GM15510 (cell line): Measurements from ENCODE around the gene PIK3CD.
A peak's percentile ranks its signal among the peaks of the same experiment; 100 is the strongest.

Experiments used
- POLR2A ChIP-seq: IDR thresholded peaks from 3 replicates; pipeline ENCODE4 v1.6.1; 2011; ENCODE audit warnings: borderline replicate concordance; ENCODE audit not compliant: insufficient read length; ENCODE audit errors: extremely low read depth

PIK3CD gene

DNA sequence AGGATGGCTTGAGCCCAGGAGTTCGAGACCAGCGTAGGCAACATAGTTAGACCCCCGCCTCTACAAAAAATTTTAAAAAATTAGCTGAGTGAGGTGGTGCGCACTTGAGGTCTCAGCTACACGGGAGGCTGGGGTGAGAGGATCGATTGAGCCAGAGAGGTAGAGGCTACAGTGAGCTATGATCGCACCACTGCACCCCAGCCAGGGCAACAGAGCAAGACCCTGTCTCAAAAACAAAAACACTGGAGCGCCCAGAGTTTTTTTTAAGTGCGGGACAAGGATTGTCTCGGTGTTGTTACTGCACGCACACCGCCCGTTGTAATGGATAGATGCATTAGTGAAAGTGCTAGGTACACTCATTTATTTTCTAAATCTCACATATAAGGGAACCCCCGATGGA lies 37.1 kb downstream of the PIK3CD start:
- TF ChIP-seq POLR2A, result no peak

DNA sequence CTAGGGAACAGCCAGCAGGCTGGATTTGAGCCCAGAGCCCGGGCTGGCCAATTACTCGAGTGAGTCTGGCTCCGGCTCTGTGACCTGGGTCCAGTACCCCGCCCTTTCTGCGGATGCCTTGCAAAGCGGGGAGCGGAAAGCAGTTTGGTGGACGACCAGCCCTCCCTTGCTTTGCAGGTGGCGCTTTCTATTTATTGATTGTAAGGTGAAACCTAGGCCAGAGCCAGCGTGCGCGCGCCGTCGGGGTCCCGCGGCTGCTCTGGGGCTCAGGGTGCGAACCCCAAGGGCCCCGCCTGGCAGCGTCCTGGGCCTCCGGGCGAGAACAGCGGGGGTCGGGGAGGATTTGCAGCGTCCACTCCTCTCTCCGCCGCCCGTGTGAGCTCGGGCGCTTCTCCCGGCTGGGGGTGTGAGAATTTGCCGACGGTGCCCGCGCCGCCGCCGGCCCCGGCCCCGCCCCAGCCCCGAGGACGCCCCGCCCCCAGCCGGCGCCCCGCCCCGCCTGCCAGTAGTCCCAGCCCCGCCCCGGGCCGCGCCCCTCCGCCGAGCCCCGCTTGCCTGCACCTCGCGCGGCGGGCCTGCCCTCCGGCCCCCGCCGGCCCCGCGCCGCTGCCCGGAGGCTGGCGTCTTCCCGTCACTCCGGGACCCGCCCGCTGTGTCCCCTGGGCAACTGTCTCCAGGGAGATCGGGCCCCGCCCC lies 37.6 kb downstream of the PIK3CD start:
- TF ChIP-seq POLR2A, result peak; percentile 23

DNA sequence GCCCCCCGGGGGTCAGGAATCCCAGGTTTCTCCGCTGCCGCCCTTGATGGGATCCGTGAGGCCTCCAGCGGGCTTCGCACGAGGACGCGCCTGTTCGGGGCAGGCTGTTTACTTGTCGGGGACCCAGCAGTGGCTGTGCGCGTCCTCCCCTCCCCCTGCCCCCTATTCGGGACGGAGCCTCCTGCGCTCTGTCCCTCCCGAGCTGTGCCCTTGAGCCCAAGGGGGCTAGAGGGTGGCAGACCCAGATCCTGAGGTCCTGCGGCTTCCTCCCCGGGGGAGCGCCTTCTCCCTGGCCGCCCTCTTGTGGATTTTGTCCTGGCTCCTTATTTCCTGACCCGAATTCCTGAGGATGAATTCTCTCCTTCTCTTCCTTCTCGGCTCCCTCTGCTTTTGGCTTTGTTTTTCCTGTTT lies 38.4 kb downstream of the PIK3CD start:
- no peak for TF ChIP-seq POLR2A

DNA sequence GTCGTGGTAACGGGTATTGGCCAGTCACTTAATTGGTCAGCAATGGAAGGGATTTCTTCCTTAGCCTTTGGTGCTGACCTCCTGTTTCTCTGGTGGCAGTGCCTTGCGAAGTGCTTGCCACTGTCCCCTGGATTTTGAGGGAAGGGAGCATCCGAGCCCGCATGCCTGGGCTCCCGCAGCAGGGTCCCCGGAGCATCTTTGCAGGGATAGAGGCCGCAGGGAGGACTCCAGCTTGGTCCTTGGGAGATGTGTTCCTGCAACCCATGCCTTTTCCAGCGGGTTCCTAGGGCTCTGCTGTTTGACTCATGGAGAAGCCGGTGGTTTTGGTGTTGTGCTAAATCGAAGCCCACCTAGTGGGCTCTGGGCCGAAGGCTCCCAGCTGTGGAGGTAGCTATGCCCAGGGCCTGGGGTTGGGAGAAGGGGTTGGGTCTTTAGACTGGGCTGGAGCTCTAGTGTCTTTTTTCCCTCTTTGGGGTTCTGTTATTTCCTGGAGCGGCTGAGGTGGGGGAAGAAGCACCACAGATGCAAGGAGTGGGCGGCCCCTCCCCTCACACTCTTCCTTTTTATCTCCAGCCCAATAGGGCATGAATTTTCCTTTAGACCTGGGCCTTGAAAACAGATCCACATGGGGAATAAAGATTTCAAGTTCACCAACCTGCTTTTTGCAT lies 39.0 kb downstream of the PIK3CD start:
- no peak for TF ChIP-seq POLR2A

DNA sequence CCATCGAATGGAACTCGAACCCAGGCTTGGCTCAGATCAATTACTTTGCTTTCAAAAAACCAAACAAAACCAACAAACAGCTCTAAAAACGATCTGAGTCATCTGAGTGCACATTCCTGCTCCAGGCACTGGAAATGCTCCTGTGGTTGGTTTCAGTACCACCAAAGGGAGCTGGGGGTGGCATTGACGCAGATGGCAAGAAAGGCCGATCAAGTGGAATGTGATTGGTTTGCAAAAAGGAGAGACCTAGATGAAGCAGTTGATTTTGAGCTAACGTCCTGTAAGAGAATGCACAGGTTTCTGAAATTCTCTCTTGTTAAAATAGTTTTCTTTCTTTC lies 39.5 kb downstream of the PIK3CD start:
- no peak for TF ChIP-seq POLR2A

DNA sequence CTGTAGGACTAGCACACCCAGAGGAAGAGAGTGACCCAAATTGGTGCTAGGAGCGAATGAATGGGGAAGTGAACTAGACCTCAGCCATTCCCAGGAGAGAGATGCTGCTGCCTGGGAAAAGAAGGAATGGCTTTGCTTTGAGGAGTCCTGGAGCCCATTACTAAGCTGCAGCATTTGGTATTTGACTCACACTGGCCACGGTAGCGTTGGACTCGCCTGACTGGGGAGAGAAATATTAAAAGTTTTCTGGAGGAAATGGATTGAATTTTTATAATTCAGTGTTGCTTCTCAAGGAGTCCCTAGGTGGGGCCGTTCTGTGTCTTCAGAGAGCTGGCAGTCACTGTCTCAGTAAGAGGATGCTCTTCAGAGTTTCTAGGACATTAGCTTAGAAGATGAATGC lies 40.2 kb downstream of the PIK3CD start:
- TF ChIP-seq POLR2A, result no peak

DNA sequence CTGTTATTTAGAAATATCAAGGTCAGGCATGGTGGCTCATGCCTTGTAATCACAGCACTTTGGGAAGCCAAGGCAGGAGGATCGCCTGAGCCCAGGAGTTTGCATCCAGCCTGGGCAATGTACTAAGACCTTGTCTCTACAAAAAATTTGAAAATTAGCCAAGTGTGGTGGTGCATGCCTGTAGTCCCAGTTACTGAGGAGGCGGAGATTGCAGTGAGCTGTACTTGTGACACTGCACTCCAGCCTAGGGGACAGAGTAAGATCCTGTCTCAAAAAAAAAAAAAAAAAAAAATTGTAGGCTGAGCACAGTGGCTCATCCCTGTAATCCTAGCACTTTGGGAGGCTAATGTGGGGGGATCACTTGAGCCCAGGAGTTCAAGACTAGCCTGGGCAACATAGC lies 45.3 kb downstream of the PIK3CD start:
- no peak for TF ChIP-seq POLR2A

DNA sequence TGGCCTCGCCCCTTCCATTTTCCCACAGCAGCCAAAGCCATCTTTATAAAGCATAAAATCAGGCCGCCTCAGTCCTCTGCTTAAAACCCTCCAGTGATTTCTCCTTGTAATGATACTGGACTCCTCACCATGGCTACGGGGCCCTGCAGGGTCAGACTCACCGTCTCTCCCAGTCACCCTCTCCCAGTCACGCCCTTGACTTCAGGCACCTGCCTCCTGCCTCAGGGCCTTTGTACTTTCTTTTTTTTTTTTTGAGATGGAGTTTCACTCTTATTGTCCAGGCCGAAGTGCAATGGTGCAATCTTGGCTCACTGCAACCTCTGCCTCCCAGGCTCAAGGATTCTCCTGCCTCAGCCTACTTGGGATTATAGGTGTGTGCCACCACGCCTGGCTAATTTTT lies 47.8 kb downstream of the PIK3CD start:
- TF ChIP-seq POLR2A, result no peak

DNA sequence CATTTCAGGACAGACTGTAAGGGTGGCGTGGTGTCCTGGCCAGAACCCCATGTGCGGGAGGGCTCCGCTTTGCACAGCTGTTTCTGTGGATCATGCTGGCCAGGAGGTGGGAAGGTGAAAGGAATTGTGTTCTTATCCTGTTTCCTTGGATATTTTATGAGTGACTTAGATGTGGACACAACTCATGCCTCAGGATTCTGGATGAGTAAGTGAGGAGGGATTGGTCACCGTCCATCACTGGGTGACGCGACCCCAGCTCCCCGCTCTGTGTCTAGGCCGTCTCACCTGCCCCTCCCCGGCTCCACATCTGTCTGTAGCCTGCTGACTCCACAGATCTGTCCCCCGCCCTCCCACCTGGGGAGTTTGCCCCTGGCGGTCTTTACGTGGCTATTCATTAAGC lies 48.8 kb downstream of the PIK3CD start:
- no peak for TF ChIP-seq POLR2A

DNA sequence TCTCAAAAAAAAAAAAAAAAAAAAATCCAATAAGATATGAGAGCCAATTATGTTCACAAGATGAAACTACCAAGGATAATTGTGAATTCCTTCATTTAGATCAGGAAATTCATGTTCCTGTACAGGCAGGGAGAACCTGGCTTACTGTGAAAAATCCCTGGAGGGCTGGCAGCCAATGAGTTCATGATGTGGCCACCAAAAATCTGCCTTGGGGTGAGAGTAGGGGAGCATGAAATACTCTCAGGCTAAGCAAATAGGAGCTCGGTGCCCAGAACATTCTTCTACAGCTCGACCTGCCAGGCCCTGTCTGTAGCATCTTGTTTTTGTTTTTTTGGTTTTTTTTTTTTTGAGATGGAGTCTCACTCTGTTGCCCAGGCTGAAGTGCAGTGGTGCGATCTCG lies 50.1 kb downstream of the PIK3CD start:
- no peak for TF ChIP-seq POLR2A

DNA sequence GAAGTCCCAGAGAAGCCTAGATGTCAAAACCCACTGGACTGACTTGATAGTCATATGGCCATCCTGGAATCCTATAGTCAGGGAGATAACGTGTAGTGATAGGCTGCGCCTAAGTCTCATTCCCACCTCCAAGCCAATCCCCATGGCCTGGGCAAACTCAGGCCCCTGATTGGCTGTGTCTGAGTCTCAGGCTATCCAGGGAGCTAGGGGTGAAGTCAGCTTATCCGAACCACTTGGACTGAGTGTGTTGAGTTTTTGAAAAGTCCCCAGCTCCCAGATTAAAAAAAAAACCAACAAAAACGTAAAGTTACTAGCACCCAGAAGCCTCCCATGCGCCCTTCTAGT lies 51.6 kb downstream of the PIK3CD start:
- no peak for TF ChIP-seq POLR2A

DNA sequence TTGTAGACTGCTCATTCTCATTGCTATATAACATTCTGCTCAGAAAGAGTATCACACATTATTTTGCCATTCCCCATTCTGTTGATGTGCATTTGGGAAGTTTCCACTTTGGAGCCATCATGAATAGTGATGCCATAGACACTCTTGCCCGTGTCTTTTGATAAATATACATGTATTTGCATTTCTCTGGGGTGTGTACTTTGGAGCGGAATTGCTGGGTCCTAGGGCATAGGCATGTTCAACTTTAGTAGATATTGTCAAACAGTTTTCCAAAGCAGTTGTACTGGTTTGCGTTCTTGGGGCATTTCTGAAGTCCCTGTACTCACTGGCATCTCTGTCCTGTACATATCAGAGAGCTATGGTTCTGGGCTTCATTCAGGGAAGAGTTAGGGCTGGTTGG lies 52.1 kb downstream of the PIK3CD start:
- TF ChIP-seq POLR2A, result no peak

DNA sequence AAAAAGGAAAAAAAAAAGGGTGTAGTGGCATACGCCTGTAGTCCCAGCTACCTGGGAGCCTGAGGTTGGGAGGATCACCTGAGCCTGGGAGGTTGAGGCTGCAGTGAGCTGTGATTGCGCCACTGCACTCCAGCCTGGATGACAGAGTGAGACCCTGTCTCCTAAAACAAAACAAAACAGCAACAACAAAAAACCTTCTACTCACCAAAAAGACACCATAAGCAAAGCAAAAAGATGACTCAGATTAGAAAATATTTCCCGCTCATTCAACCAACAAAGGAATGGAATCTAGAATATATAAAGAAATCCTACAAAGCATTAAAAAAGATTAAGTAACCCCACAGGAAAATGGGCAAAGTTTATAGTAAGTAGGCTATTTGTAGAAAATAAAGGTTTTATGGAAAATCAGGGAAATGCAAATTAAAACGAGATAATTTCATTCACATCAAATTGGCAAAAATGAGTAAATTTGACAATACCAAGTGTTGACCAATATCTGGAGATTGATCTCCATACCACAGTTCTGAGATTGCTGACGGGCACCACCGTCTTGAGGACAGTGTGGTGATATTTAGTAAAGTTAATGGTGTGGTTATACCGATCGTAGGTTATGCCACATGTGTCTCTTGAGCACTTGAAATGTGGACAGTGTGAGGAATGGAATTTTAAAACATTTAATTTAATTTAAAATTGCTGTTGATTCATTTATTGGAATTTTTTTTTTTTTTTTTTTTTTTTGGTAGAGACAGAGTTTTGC lies 54.0 kb downstream of the PIK3CD start:
- TF ChIP-seq POLR2A, result no peak

DNA sequence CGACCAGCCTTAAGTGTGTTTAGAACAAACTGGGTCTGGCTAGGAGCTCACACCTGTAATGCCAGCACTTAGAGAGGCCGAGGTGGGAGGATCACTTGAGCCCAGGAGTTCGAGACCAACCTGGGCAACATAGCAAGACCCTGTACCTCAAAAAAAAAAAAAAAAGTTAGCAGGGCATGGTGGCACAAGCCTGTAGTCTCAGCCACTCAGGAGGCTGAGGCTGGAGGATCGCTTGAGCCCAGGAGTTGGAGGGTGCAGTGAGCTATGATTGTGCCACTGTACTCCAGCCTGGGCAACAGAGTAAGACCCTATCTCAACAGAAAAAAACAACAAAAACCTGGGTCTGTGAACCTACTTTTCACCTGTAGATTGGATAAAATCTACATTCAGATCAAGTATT lies 54.6 kb downstream of the PIK3CD start:
- no peak for TF ChIP-seq POLR2A

DNA sequence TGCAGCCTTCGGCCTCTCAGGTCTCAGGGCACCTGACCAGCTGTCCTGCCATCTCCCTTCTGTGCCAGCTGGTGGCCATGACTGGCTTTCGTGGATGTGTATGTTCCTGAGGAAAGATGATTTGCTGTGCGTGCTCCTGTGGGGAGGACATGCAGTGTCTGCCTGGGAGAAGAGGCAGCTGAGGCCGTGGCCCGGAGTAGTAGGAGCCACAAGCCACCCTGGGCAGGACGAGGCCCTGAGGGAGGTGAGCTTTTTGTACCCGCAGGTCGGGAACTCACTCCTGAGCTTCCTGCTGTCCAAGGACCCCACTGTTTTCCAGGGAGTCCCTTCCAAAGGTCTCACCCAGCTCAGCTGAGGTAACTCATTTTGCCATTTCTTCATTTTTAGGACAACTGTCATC lies 58.5 kb downstream of the PIK3CD start:
- TF ChIP-seq POLR2A, result no peak

DNA sequence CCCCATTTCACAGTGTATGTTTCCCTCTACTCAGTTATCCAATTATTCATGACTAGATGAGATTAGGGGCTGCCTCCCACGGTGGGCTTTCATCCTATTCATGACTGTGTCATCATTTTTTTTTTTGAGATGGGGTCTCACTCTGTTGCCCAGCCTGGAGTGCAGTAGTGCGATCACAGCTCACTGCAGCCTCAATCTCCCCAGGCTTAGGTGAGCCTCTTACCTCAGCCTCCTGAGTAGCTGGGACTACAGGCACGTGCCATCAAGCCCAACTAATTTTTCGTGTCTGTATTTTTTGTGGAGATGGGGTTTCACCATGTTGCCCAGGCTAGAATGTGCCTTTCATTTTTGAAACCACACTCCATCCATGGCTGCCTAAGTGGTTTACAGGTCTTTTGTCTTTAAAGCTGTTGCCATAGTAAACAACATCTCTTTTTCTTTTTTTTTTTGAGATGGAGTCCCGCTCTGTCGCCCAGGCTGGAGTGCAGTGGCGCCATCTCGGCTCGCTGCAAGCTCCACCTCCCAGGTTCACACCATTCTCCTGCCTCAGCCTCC lies 60.0 kb downstream of the PIK3CD start:
- TF ChIP-seq POLR2A, result no peak
